Panc1 (cell line): ENCODE results near the gene TLE4. TPM values are rescaled to one million over a fixed set of nuclear protein-coding genes. Genes with fewer than 3 reads are reported as not detected.

Experiments used
- ATAC-seq: fragments of 200-7000 bp; cut with Tn5 transposase; 2 replicates; pipeline ENCODE4 v1.9.1; 2020; ENCODE audit warnings: mild to moderate bottlenecking, moderate library complexity
- BruUV-seq: library from RNA; stranded (reverse); fragments of 400-500 nt; replicated peaks from 2 replicates; lab custom pipeline; 2021; lab: Mats Ljungman, UMichigan
- CTCF ChIA-PET: fragments of 300-600 bp; sonication (Branson Sonifier 250); formaldehyde crosslinking; loops from one replicate; lab custom pipeline; 2022; ENCODE audit warnings: antibody characterized with exemption; lab: Charles Lee
- POLR2A ChIA-PET: fragments of 300-600 bp; sonication (Branson Sonifier 250); formaldehyde crosslinking; loops from one replicate; lab custom pipeline; 2022; ENCODE audit warnings: antibody characterized with exemption; lab: Charles Lee
- DNase-seq: peaks from one replicate; pipeline ENCODE4 v3.0.0-alpha.2; 2010; ENCODE audit warnings: low read depth, low spot score
- H3K27ac ChIP-seq: 2 replicates; pipeline ENCODE4 v1.5.1; 2011; ENCODE audit warnings: mild to moderate bottlenecking, low read length, inconsistent platforms
- H3K27me3 ChIP-seq: fragments of 200-500 bp; sonication (Bioruptor generic); 2 replicates; pipeline ENCODE4 v1.6.0; 2014; ENCODE audit warnings: low read length, inconsistent platforms; ENCODE audit not compliant: control insufficient read depth, insufficient read depth
- H3K36me3 ChIP-seq: fragments of 200-500 bp; sonication (Bioruptor generic); 2 replicates; pipeline ENCODE4 v1.5.1; 2014; ENCODE audit warnings: inconsistent platforms, mild to moderate bottlenecking, low read length, moderate library complexity; ENCODE audit not compliant: control insufficient read depth, insufficient read depth
- H3K4me1 ChIP-seq: 2 replicates; pipeline ENCODE4 v1.5.1; 2011; ENCODE audit warnings: inconsistent platforms, mild to moderate bottlenecking, low read length, moderate library complexity; ENCODE audit not compliant: control insufficient read depth, insufficient read depth
- H3K4me3 ChIP-seq, 2 experiments: 2 replicates each; pipeline ENCODE4 v1.5.1; 2011 to 2012; ENCODE audit warnings: low read depth in 2 of 2, low read length in 2 of 2, mild to moderate bottlenecking in 2 of 2, inconsistent platforms in 1 of 2, moderate library complexity in 1 of 2
- H3K9me3 ChIP-seq: fragments of 200-500 bp; sonication (Bioruptor generic); 2 replicates; pipeline ENCODE4 v1.5.1; 2014; ENCODE audit warnings: low read depth, mild to moderate bottlenecking, inconsistent platforms, low read length, moderate library complexity; ENCODE audit not compliant: control insufficient read depth, insufficient read depth
- POLR2AphosphoS5 ChIP-seq: IDR thresholded peaks from 2 replicates; pipeline ENCODE4 v1.6.1; 2012; ENCODE audit warnings: mild to moderate bottlenecking, low read depth, low read length, moderate library complexity
- REST ChIP-seq, 2 experiments: IDR thresholded peaks; 2 replicates each; pipeline ENCODE4 v1.6.1; 2011 to 2012; ENCODE audit warnings: low read depth in 2 of 2, control low read depth in 1 of 2, low read length in 1 of 2, mild to moderate bottlenecking in 1 of 2, moderate library complexity in 1 of 2; ENCODE audit not compliant: insufficient read depth in 1 of 2
- SIN3A ChIP-seq: IDR thresholded peaks from 2 replicates; pipeline ENCODE4 v1.6.1; 2012; ENCODE audit warnings: low read depth, mild to moderate bottlenecking, low read length, moderate library complexity, borderline replicate concordance; ENCODE audit not compliant: insufficient read depth
- TCF7L2 ChIP-seq: IDR thresholded peaks from 2 replicates; pipeline ENCODE4 v1.6.1; 2011; ENCODE audit warnings: mild to moderate bottlenecking, low read depth, low read length, inconsistent platforms
- in situ Hi-C: cut with HindIII; loops from 2 replicates; pipeline ENCODE4 v1.10.0; 2016; ENCODE audit warnings: low sequenced_read_pairs, low pct_unique_long_range_greater_than_20kb
- intact Hi-C: fragments of 100-400 bp; cut with micrococcal nuclease; formaldehyde crosslinking; loops from one replicate; pipeline ENCODE4 v1.10.0; 2022; ENCODE audit not compliant: unreplicated experiment
- total RNA-seq: library from RNA; stranded (reverse); gene quantifications from one replicate; pipeline ENCODE4 v1.2.1, GENCODE V29; 2021; ENCODE audit not compliant: unreplicated experiment
- TF ChIP-seq, protein P1 (sequence below): fragments of 450-650 bp; IDR thresholded peaks from 2 replicates; pipeline ENCODE4 v1.5.1; 2017; ENCODE audit warnings: mild to moderate bottlenecking

Gene TLE4
- total RNA-seq, 1 experiment from 2014 or later: 8.7 TPM

DNA sequence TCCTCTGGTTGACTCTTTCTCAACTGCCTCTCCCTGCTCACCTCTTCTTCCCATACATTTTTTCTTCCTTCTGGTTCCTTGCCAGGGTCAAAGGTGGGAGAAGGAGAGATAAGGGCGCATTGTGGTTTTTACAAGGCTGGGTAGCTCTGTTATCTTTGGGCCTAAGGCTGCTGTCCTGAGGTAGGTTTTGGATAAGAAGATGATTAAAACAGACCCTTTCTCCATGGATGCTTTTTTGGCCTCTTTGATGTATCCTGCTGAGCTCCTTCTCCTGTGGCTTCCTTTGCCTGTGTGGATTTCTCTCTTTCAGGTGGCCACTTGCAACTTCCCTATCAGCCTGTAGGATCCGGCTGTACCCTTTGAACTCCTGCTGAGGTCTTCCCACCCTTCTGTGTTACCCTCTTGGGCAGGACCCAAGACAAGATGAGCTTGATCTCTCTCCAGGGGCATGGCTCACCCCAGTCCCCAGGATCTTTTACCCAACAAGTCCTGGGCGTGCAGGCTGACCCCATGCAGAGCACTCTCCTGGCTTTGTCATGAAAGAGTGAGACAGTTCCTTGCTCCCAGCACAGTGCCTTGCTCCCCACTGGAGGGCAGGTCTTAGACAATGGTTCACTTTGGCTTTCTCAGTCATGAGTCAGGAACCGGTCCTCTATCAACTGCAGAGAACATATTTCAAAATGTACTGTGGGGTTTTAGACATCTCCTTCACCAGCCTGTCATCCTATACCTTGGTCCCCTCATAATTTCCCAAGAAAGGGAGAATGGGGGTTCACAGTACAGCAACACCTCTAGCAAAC is 197.9 kb downstream of the TLE4 start:
- H3K4me1 ChIP-seq: no peaks in the 10 kb centered on the region
- BruUV-seq: no TSS peak
- H3K27me3 ChIP-seq: no peaks in the 10 kb centered on the region
- no peaks in the 10 kb centered on the region for H3K9me3 ChIP-seq
- no peak for DNase-seq
- no peak for ATAC-seq
- no peak overlapping the region for H3K4me3 ChIP-seq
- no peak overlapping the region for H3K27ac ChIP-seq
- TF ChIP-seq SIN3A (no peak), POLR2AphosphoS5 (no peak)
- TF ChIP-seq, protein P1, sequence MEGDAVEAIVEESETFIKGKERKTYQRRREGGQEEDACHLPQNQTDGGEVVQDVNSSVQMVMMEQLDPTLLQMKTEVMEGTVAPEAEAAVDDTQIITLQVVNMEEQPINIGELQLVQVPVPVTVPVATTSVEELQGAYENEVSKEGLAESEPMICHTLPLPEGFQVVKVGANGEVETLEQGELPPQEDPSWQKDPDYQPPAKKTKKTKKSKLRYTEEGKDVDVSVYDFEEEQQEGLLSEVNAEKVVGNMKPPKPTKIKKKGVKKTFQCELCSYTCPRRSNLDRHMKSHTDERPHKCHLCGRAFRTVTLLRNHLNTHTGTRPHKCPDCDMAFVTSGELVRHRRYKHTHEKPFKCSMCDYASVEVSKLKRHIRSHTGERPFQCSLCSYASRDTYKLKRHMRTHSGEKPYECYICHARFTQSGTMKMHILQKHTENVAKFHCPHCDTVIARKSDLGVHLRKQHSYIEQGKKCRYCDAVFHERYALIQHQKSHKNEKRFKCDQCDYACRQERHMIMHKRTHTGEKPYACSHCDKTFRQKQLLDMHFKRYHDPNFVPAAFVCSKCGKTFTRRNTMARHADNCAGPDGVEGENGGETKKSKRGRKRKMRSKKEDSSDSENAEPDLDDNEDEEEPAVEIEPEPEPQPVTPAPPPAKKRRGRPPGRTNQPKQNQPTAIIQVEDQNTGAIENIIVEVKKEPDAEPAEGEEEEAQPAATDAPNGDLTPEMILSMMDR: no peak
- CTCF ChIA-PET: no interaction called here
- intact Hi-C loops (no loop called here), in situ Hi-C loops (no loop called here)
- POLR2A ChIA-PET: no interaction called here
- no peaks in the 10 kb centered on the region for H3K36me3 ChIP-seq

- Histone ChIP-seq H3K4me1 (no peaks in the 10 kb centered on the region), H3K27me3 (no peaks in the 10 kb centered on the region), H3K27ac (no peak overlapping the region), H3K36me3 (no peaks in the 10 kb centered on the region), H3K9me3 (no peaks in the 10 kb centered on the region), H3K4me3 (no peak overlapping the region)
- no TSS peak for BruUV-seq
- TF ChIP-seq REST (IDR thresholded peaks at IDR 0.05; ENCODE audit: insufficient read depth in 1 of 2, low read depth in 2 of 2, low read length in 1 of 2): no peak
- TF ChIP-seq SIN3A: no peak
- no peak for TF ChIP-seq TCF7L2
- ATAC-seq (no peak), DNase-seq (no peak)
- intact Hi-C loops (no loop called here), in situ Hi-C loops (no loop called here)
- POLR2A ChIA-PET: no interaction called here
- CTCF ChIA-PET: no interaction called here
Observed at GRCh38 chr9:79774356-79774755, 202.6 kb downstream of the TLE4 start.
